ENCODE results near the gene ADAMTSL5.
"Not testable (repeated sequence)": the region's sequence is repeated elsewhere in the genome, so short reads cannot be mapped to it uniquely, and the experiment has no call there.

ADAMTSL5 gene

DNA sequence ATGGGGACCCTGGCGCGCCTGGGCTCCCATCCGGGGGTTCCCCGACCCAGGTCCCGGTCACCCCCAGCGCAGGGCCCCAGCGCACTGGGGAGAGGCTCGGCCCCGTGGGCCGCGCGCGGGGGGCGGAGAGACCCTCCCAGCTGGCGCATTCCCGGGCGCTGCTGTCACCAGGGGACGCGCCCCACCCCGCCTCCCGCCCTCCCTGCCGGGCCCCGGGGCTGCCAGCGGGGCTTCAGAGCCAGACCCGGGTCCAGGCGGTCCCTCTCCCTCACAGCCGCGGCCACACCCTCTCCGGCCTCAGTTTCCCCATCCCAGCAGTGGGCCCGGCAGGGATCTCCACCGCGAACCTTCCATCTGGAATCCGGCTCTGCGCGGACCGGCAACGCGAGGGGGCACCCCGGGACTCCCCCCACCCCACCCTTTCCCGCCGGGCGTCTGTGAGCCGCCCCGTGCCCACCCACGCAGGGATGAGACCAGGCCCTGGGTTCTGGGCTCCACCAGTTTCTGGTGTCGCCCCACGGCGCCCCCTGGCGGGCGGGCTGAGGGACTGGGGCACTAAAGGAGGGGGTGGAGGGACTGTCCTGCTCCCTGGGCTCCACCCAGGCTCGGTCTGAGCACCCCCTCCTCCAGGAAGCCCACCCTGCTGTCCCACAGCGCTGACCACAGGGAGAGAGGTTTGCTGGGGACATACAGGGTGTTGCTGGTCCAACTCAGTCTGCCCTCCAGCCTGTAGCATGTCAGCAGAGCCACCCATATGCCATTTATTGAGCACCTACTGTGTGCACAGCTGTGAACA, 878 bp upstream of the ADAMTSL5 start:
- peak; percentile 59 to 64 for DNase-seq (ENCODE audit: low read depth in 2 of 2)

GRCh38 chr19:1511318-1512317, 1.2 kb downstream of the ADAMTSL5 start:
- DNase-seq (ENCODE audit: low read depth in 2 of 2) = no peak

- no peak for DNase-seq (ENCODE audit: low read depth in 2 of 2)
These were observed 2.0 kb downstream of the ADAMTSL5 start for GRCh38 chr19:1510807-1511206.

DNA sequence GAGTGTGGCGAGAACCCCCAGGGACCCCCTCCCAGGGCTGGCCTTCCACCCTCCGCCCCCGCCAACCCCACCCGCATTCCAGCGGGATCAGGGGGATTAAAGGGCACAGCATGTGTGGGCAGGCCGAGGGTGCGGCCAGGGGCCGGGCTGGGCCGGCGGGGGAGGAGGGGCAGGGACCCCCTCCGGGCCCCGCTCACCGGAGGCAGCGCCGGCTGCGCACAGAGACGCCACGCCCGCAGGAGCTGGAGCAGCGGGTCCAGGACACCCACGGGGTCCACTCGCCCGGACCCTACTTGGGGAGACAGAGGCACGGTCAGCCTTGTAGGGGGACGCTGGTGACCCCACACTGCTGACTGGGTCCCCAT, 2.4 kb downstream of the ADAMTSL5 start:
- no peak for DNase-seq (ENCODE audit: low read depth in 2 of 2)

- DNase-seq (ENCODE audit: low read depth in 2 of 2) = no peak
These were observed 3.0 kb downstream of the ADAMTSL5 start for GRCh38 chr19:1509602-1510441.

- DNase-seq (ENCODE audit: low read depth in 2 of 2) = no peak
These were observed 4.3 kb downstream of the ADAMTSL5 start for GRCh38 chr19:1508507-1508856.

DNA sequence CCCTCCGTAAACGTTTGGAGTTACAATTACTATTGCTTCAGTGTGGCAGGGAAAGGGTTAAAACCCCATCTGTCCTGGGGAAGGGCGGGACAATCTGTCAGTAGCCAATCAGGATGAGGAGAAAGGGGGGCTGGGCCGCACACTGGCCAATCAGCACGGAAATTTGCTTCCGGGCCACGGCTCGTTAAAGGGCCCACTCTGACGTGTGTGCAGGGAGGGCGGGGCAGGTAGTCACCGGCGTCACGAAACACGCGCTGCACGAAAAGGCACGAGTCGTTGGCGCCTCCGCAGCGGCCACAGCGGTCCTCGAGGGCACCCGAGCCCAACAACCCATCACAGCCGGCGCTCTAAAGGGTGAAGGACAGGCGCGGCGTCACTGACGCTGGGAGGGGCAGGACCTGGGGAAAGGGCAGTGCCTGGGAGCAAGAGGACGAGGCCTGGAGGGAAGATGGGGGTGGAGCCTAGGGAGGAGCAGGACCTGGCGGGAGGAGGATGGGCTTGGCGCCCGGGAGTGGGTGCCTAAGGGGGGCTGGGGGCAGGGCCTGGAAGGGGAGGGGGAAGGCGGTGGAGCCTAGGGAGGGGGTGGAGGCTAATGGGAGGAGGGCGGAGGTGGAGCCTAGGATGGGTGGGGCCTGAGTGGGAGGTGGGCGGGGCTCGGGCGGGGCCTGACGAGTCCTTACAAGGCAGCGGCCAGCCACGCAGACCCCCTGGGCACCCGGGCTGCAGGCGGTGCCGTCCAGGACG, 4.9 kb downstream of the ADAMTSL5 start:
- DNase-seq (ENCODE audit: low read depth in 2 of 2) = peak; percentile 79 to 86

DNA sequence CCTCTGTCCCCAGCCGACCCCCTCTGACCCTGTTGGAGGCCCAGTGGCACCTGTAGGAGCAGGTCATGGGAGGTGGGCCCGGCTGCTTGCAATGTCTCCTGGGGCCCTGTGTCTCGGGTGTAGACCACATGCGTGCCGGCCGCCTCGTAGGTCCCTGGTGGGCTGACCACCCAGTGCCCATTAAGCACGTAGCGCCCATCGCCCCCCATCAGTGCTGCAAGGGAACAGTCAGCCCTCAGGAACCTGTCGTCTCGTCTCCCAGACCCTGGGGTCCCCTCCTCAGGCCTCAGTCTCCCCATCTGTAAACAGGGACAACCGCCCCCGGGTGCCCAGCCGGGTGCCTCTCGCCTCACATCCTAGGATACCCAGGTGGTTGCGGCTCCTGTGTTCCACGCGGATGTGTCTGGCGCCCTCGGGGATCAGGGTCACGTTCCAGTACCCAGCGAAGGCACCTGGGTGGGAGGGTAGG, 5.6 kb downstream of the ADAMTSL5 start:
- DNase-seq (ENCODE audit: low read depth in 2 of 2) = no peak

DNA sequence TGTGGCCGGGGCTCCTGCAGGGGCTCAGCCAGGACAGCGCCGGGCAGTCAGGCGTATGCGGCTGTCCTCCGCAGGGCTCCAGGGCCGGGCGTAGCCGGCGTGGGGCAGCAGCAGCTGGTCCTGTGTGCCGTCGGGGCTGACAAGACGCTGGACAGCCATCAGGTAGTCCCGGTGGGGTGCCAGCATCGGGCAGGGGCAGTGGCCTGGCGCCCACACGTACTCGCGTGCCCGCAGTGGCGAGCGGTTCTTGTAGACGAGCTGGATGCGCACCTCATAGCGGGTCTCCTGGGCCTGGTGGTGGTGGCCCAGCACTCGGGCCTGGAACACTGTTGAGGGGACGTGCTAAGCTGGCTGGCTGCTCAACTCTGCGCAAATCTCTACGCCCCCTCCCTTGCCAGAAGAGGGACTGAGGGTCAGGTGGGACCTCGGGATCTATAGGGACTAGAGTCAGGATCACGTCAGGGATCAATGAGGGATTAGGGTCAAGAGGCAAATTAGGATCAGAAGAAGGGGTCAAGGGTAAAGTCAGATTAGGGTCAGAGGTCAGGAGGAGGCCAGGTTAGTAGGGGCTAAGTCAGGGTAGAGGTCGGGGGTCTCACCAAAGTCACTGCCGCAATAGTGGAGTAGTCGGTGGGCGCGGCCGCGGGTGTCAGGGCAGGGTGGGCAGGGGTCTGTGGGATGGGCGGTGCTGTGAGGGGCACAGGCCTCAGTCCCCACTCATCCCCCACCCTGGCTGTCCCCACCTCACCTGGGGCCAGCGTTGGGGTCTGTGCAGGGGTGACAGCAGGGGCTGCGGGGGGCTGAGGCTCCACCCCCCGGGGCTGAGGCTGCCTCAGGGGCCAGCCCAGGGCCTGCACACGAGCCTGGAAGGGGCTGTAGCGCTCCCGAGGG, 6.6 kb downstream of the ADAMTSL5 start:
- DNase-seq (ENCODE audit: low read depth in 2 of 2) = no peak

GRCh38 chr19:1505012-1505411, 7.8 kb downstream of the ADAMTSL5 start:
- DNase-seq (ENCODE audit: low read depth in 2 of 2) = no peak

DNA sequence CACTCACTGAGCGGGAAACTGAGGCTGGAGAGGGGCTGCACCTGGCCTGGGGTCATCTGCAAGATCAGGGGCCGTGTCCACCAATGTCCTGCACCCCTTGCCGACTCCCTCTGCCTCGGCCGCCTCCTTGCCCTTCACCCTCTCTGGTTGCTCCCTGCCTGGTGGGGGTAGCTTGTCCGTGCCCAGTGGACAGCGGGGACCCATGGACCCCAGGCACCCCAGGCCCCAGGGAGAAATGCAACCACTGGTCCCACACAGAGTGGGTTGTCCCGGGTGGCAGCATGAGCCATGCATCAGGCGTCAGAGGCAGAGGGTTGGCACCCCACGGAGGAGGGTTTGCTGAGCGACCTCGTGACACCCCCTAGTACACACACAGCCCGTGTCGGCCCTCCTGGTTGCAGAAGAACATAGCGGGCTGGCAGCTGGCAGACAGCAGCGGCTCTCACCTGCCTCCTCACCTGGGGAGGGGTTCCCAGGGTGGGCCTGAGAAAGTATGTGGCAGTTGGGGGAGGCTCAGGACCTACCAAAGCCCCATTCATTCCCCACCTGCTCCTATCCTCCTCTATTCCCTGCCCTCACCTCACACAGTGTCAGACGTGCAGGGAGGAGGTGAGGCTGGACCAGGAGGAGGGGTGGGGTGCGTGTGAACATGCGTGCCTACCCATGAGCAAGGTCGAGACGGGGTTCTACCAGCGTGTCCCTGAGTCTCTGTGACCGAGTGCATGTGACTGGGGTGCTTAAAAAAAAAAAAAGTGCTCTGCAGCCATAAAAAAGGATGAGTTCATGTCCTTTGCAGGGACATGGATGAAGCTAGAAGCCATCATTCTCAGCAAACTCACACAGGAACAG, 8.7 kb downstream of the ADAMTSL5 start:
- no peak for DNase-seq (ENCODE audit: low read depth in 2 of 2)

GRCh38 chr19:1503089-1503924, 9.5 kb downstream of the ADAMTSL5 start:
- DNase-seq (ENCODE audit: low read depth in 2 of 2) = peak; percentile 55 to 69

GRCh38 chr19:1502433-1503088, 10.3 kb downstream of the ADAMTSL5 start:
- DNase-seq (ENCODE audit: low read depth in 2 of 2) = no peak

GRCh38 chr19:1501200-1501595, 11.6 kb downstream of the ADAMTSL5 start:
- no peak for DNase-seq (ENCODE audit: low read depth in 2 of 2)

DNA sequence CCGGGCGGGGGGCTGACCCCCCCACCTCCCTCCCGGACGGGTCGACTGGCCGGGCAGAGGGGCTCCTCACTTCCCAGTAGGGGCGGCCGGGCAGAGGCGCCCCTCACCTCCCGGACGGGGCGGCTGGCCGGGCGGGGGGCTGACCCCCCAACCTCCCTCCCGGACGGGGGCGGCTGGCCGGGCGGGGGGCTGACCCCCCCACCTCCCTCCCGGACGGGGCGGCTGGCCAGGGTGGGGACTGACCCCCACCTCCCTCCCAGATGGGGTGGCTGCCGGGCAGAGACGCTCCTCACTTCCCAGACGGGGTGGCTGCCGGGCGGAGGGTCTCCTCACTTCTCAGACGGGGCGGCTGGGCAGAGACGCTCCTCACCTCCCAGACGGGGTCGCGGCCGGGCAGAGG, 13.6 kb downstream of the ADAMTSL5 start:
- DNase-seq (ENCODE audit: low read depth in 2 of 2) = not testable (repeated sequence)

- no peak for DNase-seq (ENCODE audit: low read depth in 2 of 2)
These were observed 15.1 kb downstream of the ADAMTSL5 start for GRCh38 chr19:1497578-1498235.
